Stimulated activated CD8-positive, alpha-beta memory T cell treated with anti-CD3 and anti-CD28 coated beads, Interleukin-4, amount 100 ng/mL, for 24 hours (primary cell): ENCODE measurements around the gene REN.

Source experiments
- DNase-seq: peaks from one replicate; pipeline ENCODE4 v3.0.0-alpha.2; 2020; ENCODE audit warnings: low read depth

Gene REN

GRCh38 chr1:204166219-204166618 is at the start of gene REN:
Gene REN, minus strand, starts transcription at chr1:204166337. Its CDS starts 44 bp downstream, at chr1:204166293.
- DNase-seq, result no peak

GRCh38 chr1:204213668-204214662 is 47.8 kb upstream of the REN start, which contains the start of gene GOLT1A:
Gene GOLT1A, minus strand, starts transcription at chr1:204213988. Its CDS starts 82 bp downstream, at chr1:204213906.
- peak; percentile 11 for DNase-seq

DNA sequence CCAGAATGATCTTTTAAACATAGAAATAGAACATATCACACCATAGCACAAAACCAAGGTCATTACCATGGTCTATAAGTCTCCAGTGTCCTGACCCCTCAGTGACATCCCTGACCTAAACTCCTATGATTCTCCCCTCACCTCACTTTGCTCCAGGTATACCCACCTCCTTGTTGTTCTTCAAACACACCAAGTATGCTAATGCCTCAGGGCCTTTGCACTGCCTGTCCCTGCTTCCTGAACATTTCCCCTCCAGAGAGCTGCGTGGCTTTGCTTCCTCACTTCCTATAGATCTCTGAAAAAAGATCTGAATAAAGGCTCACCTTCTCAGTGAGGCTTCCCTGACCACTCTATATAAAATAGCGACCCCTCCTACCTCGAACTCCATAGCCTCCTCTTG is 46.6 kb upstream of the REN start:
- DNase-seq, result no peak

GRCh38 chr1:204211046-204211445 is 44.9 kb upstream of the REN start:
- no peak for DNase-seq

GRCh38 chr1:204207136-204207616 is 41.0 kb upstream of the REN start:
- peak; percentile 68 for DNase-seq

DNA sequence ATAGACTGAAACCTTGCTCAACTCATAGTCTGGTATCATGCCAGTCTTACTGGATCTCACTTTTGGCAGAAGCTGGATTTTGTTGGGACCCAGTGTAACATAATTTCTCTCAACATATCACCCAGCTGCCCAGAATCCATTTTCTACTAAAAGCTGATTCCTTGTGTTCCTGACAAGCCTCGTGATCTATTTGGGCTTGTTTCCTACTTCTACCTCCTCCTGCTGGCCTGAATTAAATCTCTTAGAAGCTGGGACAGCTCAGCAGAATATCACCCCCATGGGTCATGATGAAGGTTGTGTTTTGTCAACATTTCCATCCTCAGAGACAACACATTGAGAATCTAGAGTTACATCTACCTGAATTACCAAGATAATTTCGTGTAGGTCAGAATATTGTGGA is 40.0 kb upstream of the REN start:
- DNase-seq, result no peak

DNA sequence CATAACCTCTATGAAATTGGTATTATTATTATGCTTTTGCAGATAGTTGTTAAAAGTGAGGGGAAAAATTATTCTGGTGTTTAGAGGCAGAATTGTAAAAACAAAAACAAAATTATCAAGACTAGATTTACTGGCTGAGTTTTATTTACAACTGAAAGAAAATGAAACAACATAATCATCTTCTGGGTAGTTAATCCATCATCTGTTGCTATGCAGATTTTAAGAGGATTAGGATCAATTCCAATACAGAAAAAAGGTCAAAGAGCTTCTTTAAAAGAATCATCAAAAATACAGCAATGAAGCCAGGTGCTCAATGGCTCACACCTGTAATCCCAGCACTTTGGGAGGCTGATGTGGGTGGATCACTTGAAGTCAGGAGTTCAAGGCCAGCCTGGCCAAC is 39.3 kb upstream of the REN start:
- no peak for DNase-seq

- no peak for DNase-seq
These were observed 38.8 kb upstream of the REN start for GRCh38 chr1:204204944-204205343.

GRCh38 chr1:204203206-204203767 is 37.1 kb upstream of the REN start:
- DNase-seq, result no peak

- no peak for DNase-seq
These were observed 36.3 kb upstream of the REN start for GRCh38 chr1:204202481-204202880.

DNA sequence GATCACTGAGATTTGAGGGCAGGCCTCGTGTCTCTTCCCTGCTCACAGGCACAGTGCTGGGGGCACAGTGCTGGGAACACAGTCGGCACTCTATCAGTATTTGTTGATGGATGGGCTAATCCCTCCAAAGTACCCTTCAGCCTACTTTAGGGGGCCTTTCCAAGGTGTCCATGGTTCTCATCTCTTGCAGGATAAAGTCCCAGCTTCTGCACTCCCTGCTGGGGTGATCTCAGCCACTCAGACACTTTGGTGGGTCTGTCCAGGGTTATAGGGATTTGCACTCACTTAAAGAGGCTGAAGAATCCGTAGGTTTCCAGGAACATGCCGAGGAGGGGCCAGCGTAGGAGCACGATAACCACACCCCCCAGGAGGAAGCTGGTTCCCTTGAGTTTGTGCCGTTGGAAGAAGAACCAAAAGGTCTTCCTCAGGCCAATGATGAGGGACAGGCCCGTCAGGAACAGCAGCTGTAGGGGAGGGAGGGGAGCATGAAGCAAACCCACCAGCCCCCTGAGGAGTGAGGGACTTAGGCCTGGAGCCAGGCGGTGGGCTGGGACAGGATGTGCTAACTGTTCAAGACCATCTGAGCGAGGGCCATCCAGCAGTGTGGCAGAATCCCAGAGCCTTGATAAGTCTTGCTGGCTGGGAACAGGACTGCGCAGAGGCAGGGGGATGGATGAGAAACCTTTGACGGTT is 35.4 kb upstream of the REN start:
- DNase-seq, result no peak

GRCh38 chr1:204199579-204199978 is 33.4 kb upstream of the REN start:
- DNase-seq, result no peak

- DNase-seq, result no peak
These were observed 32.5 kb upstream of the REN start for GRCh38 chr1:204198348-204199340.

DNA sequence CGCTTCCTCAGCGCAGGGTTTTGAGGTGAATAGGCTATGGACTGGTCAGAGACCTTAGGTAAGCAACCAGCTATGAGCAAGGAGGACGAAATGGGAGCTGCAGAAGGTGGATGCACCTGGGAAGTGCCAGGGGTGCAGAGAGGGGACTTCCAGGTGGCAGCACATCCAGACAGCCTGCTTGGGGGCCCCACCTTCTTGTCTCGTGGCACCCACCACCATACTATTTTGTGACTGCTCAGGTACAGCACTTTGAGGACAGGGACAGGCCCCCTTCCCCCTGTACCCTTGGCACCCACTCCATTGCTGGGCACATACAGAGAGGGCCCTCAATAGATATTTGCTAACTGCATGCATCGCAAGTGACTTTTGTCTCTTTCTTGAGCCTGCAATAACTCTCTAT is 30.9 kb upstream of the REN start:
- DNase-seq, result no peak

DNA sequence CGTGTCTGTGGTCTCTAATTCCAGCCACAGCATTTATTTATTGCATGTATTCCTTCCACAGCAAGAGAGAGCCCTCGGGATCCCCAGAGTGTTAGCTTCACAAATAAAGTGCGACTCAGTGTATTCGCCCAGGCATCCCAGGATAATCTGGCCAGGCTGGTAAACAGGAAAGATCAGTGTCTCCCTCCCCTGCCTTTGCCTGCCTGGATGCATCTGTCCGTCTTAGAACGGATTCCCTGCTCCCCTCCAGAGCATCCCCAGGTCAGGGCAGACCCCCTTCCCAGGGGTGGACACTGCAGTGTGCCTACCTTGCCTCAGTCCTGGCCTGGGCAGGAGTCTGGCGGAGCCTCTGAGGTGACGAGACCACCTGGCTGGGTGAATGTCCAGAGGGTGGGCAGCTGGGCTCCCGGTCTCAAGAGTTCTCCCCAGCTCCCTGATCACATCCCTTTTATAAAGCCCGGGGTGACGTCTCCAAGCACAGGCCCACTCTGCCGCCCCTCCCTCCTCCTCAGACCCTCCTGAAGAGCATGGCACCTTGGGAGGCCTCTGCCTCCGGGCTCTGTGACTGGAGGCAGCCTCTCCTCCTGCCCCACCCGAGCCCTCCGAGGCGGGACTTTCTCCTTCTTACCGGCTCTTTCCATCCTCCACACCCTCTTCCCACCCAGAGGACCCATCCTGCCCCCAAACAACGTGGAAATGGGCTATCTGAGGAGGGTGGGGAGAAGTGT is 30.1 kb upstream of the REN start, which contains the start of gene KISS1:
TSS of gene KISS1 (minus strand) at position 424 of the 728 bp plus-strand sequence. CDS start 3,615 bp downstream, outside the sequence.
- no peak for DNase-seq

GRCh38 chr1:204194771-204195170 is 28.6 kb upstream of the REN start:
- DNase-seq, result no peak

DNA sequence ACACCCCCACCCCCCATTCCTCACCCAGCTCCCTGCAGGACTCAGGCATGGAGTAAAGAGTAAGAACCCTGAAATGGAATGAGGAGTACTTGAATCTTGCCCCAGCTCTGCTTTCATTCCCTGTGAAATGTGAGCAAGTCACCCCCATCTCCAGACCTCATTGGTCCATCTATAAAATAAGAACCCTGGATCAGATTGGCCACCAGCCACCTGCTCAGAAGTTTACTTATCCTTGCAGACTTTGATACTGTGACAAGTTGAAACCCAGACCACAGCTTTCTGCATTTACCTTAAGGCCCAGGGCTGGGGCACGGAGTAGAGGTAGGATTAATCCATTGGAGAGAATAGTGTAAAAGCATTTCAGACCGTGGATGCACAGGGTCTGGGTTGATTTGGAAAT is 27.9 kb upstream of the REN start:
- no peak for DNase-seq

- DNase-seq, result no peak
These were observed 26.6 kb upstream of the REN start for GRCh38 chr1:204192589-204193352.

GRCh38 chr1:204192046-204192445 is 25.9 kb upstream of the REN start:
- no peak for DNase-seq

GRCh38 chr1:204191456-204191855 is 25.3 kb upstream of the REN start:
- no peak for DNase-seq
